Parathyroid adenoma (tissue), 2 donors: Measurements from ENCODE around the gene ZBED1.

Experiments
- H2AFZ ChIP-seq: fragments of 300-600 bp; sonication (generic); one replicate; pipeline ENCODE4 v1.7.0; 2017; ENCODE audit warnings: antibody characterized with exemption, mild to moderate bottlenecking
- H3K27ac ChIP-seq: fragments of 300-600 bp; sonication (generic); one replicate; pipeline ENCODE4 v1.7.0; 2017
- H3K27me3 ChIP-seq: fragments of 300-600 bp; sonication (generic); one replicate; pipeline ENCODE4 v1.7.0; 2017; ENCODE audit warnings: low read length; ENCODE audit not compliant: control insufficient read depth, insufficient read depth
- H3K36me3 ChIP-seq: fragments of 300-600 bp; sonication (generic); one replicate; pipeline ENCODE4 v1.7.0; 2017; ENCODE audit warnings: low read length; ENCODE audit not compliant: control insufficient read depth, insufficient read depth
- H3K4me1 ChIP-seq: fragments of 300-600 bp; sonication (generic); one replicate; pipeline ENCODE4 v1.7.0; 2017; ENCODE audit warnings: control low read depth
- H3K4me2 ChIP-seq: fragments of 300-600 bp; sonication (generic); one replicate; pipeline ENCODE4 v1.7.0; 2017; ENCODE audit warnings: low read length
- H3K4me3 ChIP-seq: fragments of 300-600 bp; sonication (generic); one replicate; pipeline ENCODE4 v1.7.0; 2017; ENCODE audit warnings: low read depth, low read length
- H3K79me2 ChIP-seq: fragments of 300-600 bp; sonication (generic); one replicate; pipeline ENCODE4 v1.7.0; 2017; ENCODE audit warnings: control low read depth
- H3K9ac ChIP-seq: fragments of 300-600 bp; sonication (generic); one replicate; pipeline ENCODE4 v1.7.0; 2017; ENCODE audit warnings: mild to moderate bottlenecking
- H3K9me3 ChIP-seq: fragments of 300-600 bp; sonication (generic); one replicate; pipeline ENCODE4 v1.7.0; 2017; ENCODE audit warnings: low read length; ENCODE audit not compliant: control insufficient read depth
- CTCF ChIP-seq: fragments of 300-600 bp; sonication (generic); IDR thresholded peaks from one replicate; pipeline ENCODE4 v1.7.0; 2017; ENCODE audit warnings: antibody characterized with exemption, mild to moderate bottlenecking
- donor health status: primary hyperparathyroidism.

ZBED1 gene

GRCh38 chrX:2533424-2533823 is 32.6 kb upstream of the ZBED1 start:
- H2AFZ ChIP-seq: no peak overlapping the region
- H3K4me2 ChIP-seq: no peak overlapping the region
- no peaks in the 10 kb centered on the region for H3K4me1 ChIP-seq
- H3K36me3 ChIP-seq: no peaks in the 10 kb centered on the region
- no peak overlapping the region for H3K9ac ChIP-seq
- H3K27me3 ChIP-seq: no peaks in the 10 kb centered on the region
- TF ChIP-seq CTCF: no peak
- H3K79me2 ChIP-seq: no peaks in the 10 kb centered on the region
- H3K4me3 ChIP-seq: no peak overlapping the region
- no peak overlapping the region for H3K27ac ChIP-seq
- no peaks in the 10 kb centered on the region for H3K9me3 ChIP-seq

- no peaks in the 10 kb centered on the region for H3K27me3 ChIP-seq
- no peak for TF ChIP-seq CTCF
- H3K9ac ChIP-seq: no peak overlapping the region
- no peak overlapping the region for H3K4me3 ChIP-seq
- no peaks in the 10 kb centered on the region for H3K4me1 ChIP-seq
- no peaks in the 10 kb centered on the region for H3K9me3 ChIP-seq
- H3K79me2 ChIP-seq: no peaks in the 10 kb centered on the region
- H2AFZ ChIP-seq: no peak overlapping the region
- no peak overlapping the region for H3K4me2 ChIP-seq
- H3K27ac ChIP-seq: no peak overlapping the region
- no peaks in the 10 kb centered on the region for H3K36me3 ChIP-seq
Measured at GRCh38 chrX:2526390-2526789, 25.6 kb upstream of the ZBED1 start.

- TF ChIP-seq CTCF: no peak
Measured at GRCh38 chrX:2523911-2524310, 23.1 kb upstream of the ZBED1 start.

GRCh38 chrX:2521927-2522386 is 21.2 kb upstream of the ZBED1 start:
- Histone ChIP-seq H3K27ac (no peak overlapping the region), H3K4me2 (no peak overlapping the region), H3K4me1 (no peaks in the 10 kb centered on the region), H2AFZ (no peak overlapping the region), H3K36me3 (no peaks in the 10 kb centered on the region), H3K9ac (no peak overlapping the region), H3K9me3 (no peaks in the 10 kb centered on the region), H3K79me2 (no peaks in the 10 kb centered on the region), H3K27me3 (no peaks in the 10 kb centered on the region), H3K4me3 (no peak overlapping the region)
- no peak for TF ChIP-seq CTCF

More at GRCh38 chrX:2523911-2524310, 23.1 kb upstream of the ZBED1 start:
- no peak overlapping the region for H3K4me2 ChIP-seq
- H3K27me3 ChIP-seq: no peaks in the 10 kb centered on the region
- H3K79me2 ChIP-seq: no peaks in the 10 kb centered on the region
- no peak overlapping the region for H3K27ac ChIP-seq
- no peak overlapping the region for H3K9ac ChIP-seq
- no peak overlapping the region for H2AFZ ChIP-seq
- H3K4me3 ChIP-seq: no peak overlapping the region
- no peaks in the 10 kb centered on the region for H3K36me3 ChIP-seq
- H3K9me3 ChIP-seq: no peaks in the 10 kb centered on the region
- no peaks in the 10 kb centered on the region for H3K4me1 ChIP-seq

- no peak for TF ChIP-seq CTCF
- Histone ChIP-seq H3K4me3 (no peak overlapping the region), H3K27ac (no peak overlapping the region), H3K4me2 (no peak overlapping the region), H3K9me3 (no peaks in the 10 kb centered on the region), H3K9ac (no peak overlapping the region), H3K4me1 (no peaks in the 10 kb centered on the region), H2AFZ (no peak overlapping the region), H3K79me2 (no peaks in the 10 kb centered on the region), H3K27me3 (no peaks in the 10 kb centered on the region), H3K36me3 (no peaks in the 10 kb centered on the region)
Measured at GRCh38 chrX:2521092-2521926, 20.5 kb upstream of the ZBED1 start.
